A549 (cell line): ENCODE data around the gene GRM5. TPM values are rescaled to one million over a fixed set of nuclear protein-coding genes. Genes with fewer than 3 reads are reported as not detected.

Source experiments
- ATAC-seq, 2 experiments: fragments of 200-7000 bp in 1 of 2; fragments of >200 bp in 1 of 2; cut with Nextera tagmentation in 1 of 2; cut with Tn5 transposase in 1 of 2; 3 replicates each; pipeline versions ENCODE4 v1.8.0 to v1.9.1; 2018 to 2020; ENCODE audit warnings: mild to moderate bottlenecking in 1 of 2, moderate library complexity in 1 of 2
- CTCF ChIA-PET: fragments of 300-600 bp; sonication (Branson Sonifier 250); formaldehyde crosslinking; extraction: SDS; loops from one replicate; lab custom pipeline; 2021; ENCODE audit warnings: antibody characterized with exemption, inconsistent platforms; lab: Yijun Ruan, JAX
- POLR2A ChIA-PET: fragments of 350-600 bp; formaldehyde crosslinking; extraction: SDS; loops from one replicate; lab custom pipeline; 2021; ENCODE audit warnings: antibody characterized with exemption, inconsistent platforms; lab: Yijun Ruan, JAX
- DNase-seq, 2 experiments: peaks; one replicate each; pipeline versions ENCODE4 v3.0.0 to v3.0.0-alpha.2; 2011 to 2016; ENCODE audit warnings: low read depth in 1 of 2, low spot score in 1 of 2
- FAIRE-seq: peaks from 2 replicates; lab custom pipeline; 2011; peaks lifted over from hg19 to GRCh38; lab: Jason Lieb, UNC
- H3K27ac ChIP-seq, 2 experiments: fragments of >200 bp; sonication (Bioruptor Twin); formaldehyde crosslinking; 3 replicates each; pipeline ENCODE4 v1.5.1; 2016 to 2017
- H3K4me1 ChIP-seq: fragments of >200 bp; sonication (Bioruptor Twin); formaldehyde crosslinking; 3 replicates; pipeline ENCODE4 v1.6.1; 2016
- H3K4me2 ChIP-seq: fragments of >200 bp; sonication (Bioruptor Twin); formaldehyde crosslinking; 3 replicates; pipeline ENCODE4 v1.6.1; 2016
- H3K4me3 ChIP-seq: fragments of >200 bp; sonication (Bioruptor Twin); formaldehyde crosslinking; 3 replicates; pipeline ENCODE4 v1.5.1; 2016
- H3K9me3 ChIP-seq: fragments of >200 bp; sonication (Bioruptor Twin); formaldehyde crosslinking; 3 replicates; pipeline ENCODE4 v1.6.1; 2016
- BHLHE40 ChIP-seq: IDR thresholded peaks from 2 replicates; pipeline ENCODE4 v1.6.1; 2012; ENCODE audit warnings: low read depth, low read length, inconsistent platforms
- CEBPB ChIP-seq, 2 experiments: fragments of >200 bp in 1 of 2; sonication (Bioruptor Twin) in 1 of 2; formaldehyde crosslinking in 1 of 2; IDR thresholded peaks; 2 replicates each; pipeline ENCODE4 v1.6.1; 2012 to 2016
- EHF ChIP-seq: fragments of 250-450 bp; sonication (Bioruptor Pico); IDR thresholded peaks from 2 replicates; pipeline ENCODE4 v1.5.0; 2020; ENCODE audit warnings: mild to moderate bottlenecking
- EP300 ChIP-seq, 2 experiments: fragments of >200 bp; sonication (Bioruptor Twin); formaldehyde crosslinking; IDR thresholded peaks; 2 replicates in 1 of 2; 3 replicates in 1 of 2; pipeline ENCODE4 v1.6.1; 2016 to 2017
- FOSL2 ChIP-seq, 2 experiments: fragments of 450-650 bp in 1 of 2; fragments of >200 bp in 1 of 2; sonication (Bioruptor Twin) in 1 of 2; formaldehyde crosslinking; IDR thresholded peaks; 2 replicates each; pipeline versions ENCODE4 v1.5.0 to v1.6.1; 2016 to 2020; ENCODE audit warnings: mild to moderate bottlenecking in 1 of 2, moderate library complexity in 1 of 2
- HDAC2 ChIP-seq: fragments of 200-600 bp; sonication (generic); IDR thresholded peaks from 2 replicates; pipeline ENCODE4 v1.6.1; 2016
- HEYL ChIP-seq: fragments of 250-450 bp; sonication (Bioruptor Pico); IDR thresholded peaks from 2 replicates; pipeline ENCODE4 v1.8.0; 2021; ENCODE audit warnings: mild to moderate bottlenecking, moderate library complexity
- HOXA7 ChIP-seq: fragments of 250-450 bp; sonication (Bioruptor Pico); IDR thresholded peaks from 2 replicates; pipeline ENCODE4 v1.5.0; 2020; ENCODE audit warnings: mild to moderate bottlenecking, moderate library complexity
- HOXB13 ChIP-seq: fragments of 250-450 bp; sonication (Bioruptor Pico); IDR thresholded peaks from 2 replicates; pipeline ENCODE4 v1.5.0; 2020; ENCODE audit warnings: low read depth, mild to moderate bottlenecking, moderate library complexity
- HOXB5 ChIP-seq: fragments of 250-450 bp; sonication (Bioruptor Pico); IDR thresholded peaks from 2 replicates; pipeline ENCODE4 v1.5.0; 2020; ENCODE audit warnings: mild to moderate bottlenecking, moderate library complexity
- JUN ChIP-seq, 2 experiments: fragments of >200 bp; sonication (Bioruptor Twin); formaldehyde crosslinking; IDR thresholded peaks; 2 replicates in 1 of 2; 3 replicates in 1 of 2; pipeline ENCODE4 v1.6.1; 2016 to 2017
- KDM5A ChIP-seq: fragments of 200-600 bp; sonication (generic); IDR thresholded peaks from 2 replicates; pipeline ENCODE4 v1.6.1; 2016; ENCODE audit warnings: antibody characterized with exemption, mild to moderate bottlenecking
- MAZ ChIP-seq: fragments of 150-350 bp; IDR thresholded peaks from 2 replicates; pipeline ENCODE4 v1.6.1; 2014; ENCODE audit warnings: antibody characterized with exemption, low read depth, low read length, borderline replicate concordance
- NPAS2 ChIP-seq: fragments of 250-450 bp; sonication (Bioruptor Pico); IDR thresholded peaks from 2 replicates; pipeline ENCODE4 v1.8.0; 2022; ENCODE audit warnings: mild to moderate bottlenecking, moderate library complexity, borderline replicate concordance
- NR3C1 ChIP-seq: fragments of >200 bp; sonication (Bioruptor Twin); formaldehyde crosslinking; IDR thresholded peaks from 3 replicates; pipeline ENCODE4 v1.6.1; 2017
- POLR2A ChIP-seq: IDR thresholded peaks from 2 replicates; pipeline ENCODE4 v1.6.1; 2012; ENCODE audit warnings: mild to moderate bottlenecking, low read length
- RAD21 ChIP-seq, 2 experiments: fragments of >200 bp in 1 of 2; sonication (Bioruptor Twin) in 1 of 2; formaldehyde crosslinking in 1 of 2; IDR thresholded peaks in 1 of 2; conservative IDR thresholded peaks in 1 of 2; 2 replicates in 1 of 2; 3 replicates in 1 of 2; pipeline ENCODE4 v1.6.1; 2012 to 2018; ENCODE audit warnings: inconsistent platforms in 1 of 2
- RARB ChIP-seq: fragments of 250-450 bp; sonication (Bioruptor Pico); IDR thresholded peaks from 2 replicates; pipeline ENCODE4 v1.8.0; 2021; ENCODE audit warnings: mild to moderate bottlenecking, moderate library complexity
- RNF2 ChIP-seq: fragments of 200-600 bp; sonication (generic); IDR thresholded peaks from 2 replicates; pipeline ENCODE4 v1.6.1; 2016; ENCODE audit warnings: low read depth, mild to moderate bottlenecking, antibody characterized with exemption, moderate library complexity, borderline replicate concordance
- SMC3 ChIP-seq: fragments of >200 bp; sonication (Bioruptor Twin); formaldehyde crosslinking; IDR thresholded peaks from 3 replicates; pipeline ENCODE4 v1.6.1; 2018; ENCODE audit warnings: inconsistent platforms
- TP53 ChIP-seq: fragments of 250-450 bp; sonication (Bioruptor Pico); IDR thresholded peaks from 2 replicates; pipeline ENCODE4 v1.5.0; 2021; ENCODE audit warnings: mild to moderate bottlenecking, moderate library complexity
- ZFP36 ChIP-seq: fragments of 450-650 bp; IDR thresholded peaks from 2 replicates; pipeline ENCODE4 v1.6.1; 2014; ENCODE audit warnings: borderline replicate concordance; ENCODE audit not compliant: partially characterized antibody
- WGBS: methylation state at CpG from one replicate; pipeline ENCODE4 v1.1.6; 2017; ENCODE audit errors: missing lambda C conversion rate; 5-methylcytosine and 5-hydroxymethylcytosine counted together
- polyA plus RNA-seq, 4 experiments: library from polyadenylated mRNA; depleted of rRNA in 3 of 4; stranded (reverse); fragments of >200 nt; fragmentation: RNase III in 1 of 4; extraction: RNeasy Plus Mini Kit Qiagen cat#74134 plus additional on column Dnase treatment in 1 of 4; gene quantifications; 2 replicates in 3 of 4; 3 replicates in 1 of 4; pipeline ENCODE4 v1.2.3, GENCODE V29; 2011 to 2017
- TF ChIP-seq, protein P1 (sequence below): fragments of 450-650 bp; IDR thresholded peaks from 2 replicates; pipeline ENCODE4 v1.6.1; 2014; ENCODE audit warnings: antibody characterized with exemption
- TF ChIP-seq, protein P2 (sequence below): fragments of >200 bp; sonication (Bioruptor Twin); formaldehyde crosslinking; IDR thresholded peaks from 3 replicates; pipeline ENCODE4 v1.5.1; 2016
- TF ChIP-seq, protein P3 (sequence below): IDR thresholded peaks from 2 replicates; pipeline ENCODE4 v1.6.1; 2012
- TF ChIP-seq, protein P4 (sequence below): fragments of 150-350 bp; IDR thresholded peaks from 2 replicates; pipeline ENCODE4 v1.6.1; 2014; ENCODE audit warnings: low read depth, mild to moderate bottlenecking, low read length
- TF ChIP-seq, protein P5 (sequence below): fragments of >200 bp; sonication (Bioruptor Twin); formaldehyde crosslinking; IDR thresholded peaks from 2 replicates; pipeline ENCODE4 v1.6.1; 2016

The GRM5 gene
- polyA plus RNA-seq, 2 of the 4 experiments (the other 2 are of a cell fraction): 0.01 TPM; not detected in 1

DNA sequence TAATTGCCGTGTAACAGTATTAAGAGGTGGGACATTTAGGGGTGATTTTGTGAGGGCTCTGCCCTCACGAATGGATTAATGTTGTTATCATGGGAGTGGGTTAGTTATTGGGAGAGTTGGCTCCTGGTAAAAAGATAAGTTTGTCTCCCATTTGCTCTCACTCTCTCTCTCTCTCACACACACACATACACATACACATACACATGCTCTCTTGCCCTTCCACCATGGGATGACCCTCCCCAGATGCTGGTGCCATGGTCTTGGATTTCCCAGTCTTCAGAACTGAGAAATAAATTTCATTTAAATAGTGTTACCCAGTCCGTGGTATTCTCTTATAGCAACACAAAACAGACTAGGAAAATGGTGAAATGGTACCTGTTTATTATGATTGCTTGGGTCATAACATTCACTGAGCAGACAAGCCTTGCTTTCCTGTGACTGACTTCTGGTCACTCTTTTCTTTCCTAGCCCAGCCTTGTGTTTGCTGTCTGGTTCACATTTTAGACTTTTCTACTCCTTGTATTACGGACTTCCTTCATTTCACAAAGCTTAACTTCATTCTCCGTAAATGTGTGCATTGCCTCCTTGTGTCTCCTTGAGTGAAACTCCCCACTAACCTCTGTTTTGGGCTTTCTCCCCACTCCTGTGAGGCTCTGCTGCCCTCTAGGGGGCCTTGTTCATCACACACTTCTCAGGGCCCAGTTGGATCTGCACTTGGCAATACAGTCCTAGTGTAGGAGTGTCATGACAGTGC, 521.7 kb downstream of the GRM5 start:
- CTCF ChIA-PET: interaction anchor here (0.5 to 8.6 kb wide), 57 partner anchors 8 to 1076 kb away, joined by 3 to 75 read pairs (median 4); partner anchors contain the start of gene CTSC
- DNase-seq (peak; percentile 48 to 82), ATAC-seq (peak; percentile 100), FAIRE-seq (peak; percentile 49)
- H3K9me3 ChIP-seq: no peaks in the 10 kb centered on the region
- peaks cover 6% of the 10 kb centered on the region; the same call in 1 of the 3 replicates for H3K4me1 ChIP-seq
- TF ChIP-seq, protein P1, sequence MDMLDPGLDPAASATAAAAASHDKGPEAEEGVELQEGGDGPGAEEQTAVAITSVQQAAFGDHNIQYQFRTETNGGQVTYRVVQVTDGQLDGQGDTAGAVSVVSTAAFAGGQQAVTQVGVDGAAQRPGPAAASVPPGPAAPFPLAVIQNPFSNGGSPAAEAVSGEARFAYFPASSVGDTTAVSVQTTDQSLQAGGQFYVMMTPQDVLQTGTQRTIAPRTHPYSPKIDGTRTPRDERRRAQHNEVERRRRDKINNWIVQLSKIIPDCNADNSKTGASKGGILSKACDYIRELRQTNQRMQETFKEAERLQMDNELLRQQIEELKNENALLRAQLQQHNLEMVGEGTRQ: no peak
- no peak for TF ChIP-seq NPAS2 (CRISPR knock-in tag)
- TF ChIP-seq POLR2A: no peak
- TF ChIP-seq KDM5A: no peak
- TF ChIP-seq RAD21 (conservative IDR thresholded peaks at IDR 0.05 in 1 of 2, IDR thresholded peaks at IDR 0.05 in 1 of 2): peak; percentile 99 to 100
- no peak for TF ChIP-seq FOSL2 (IDR thresholded peaks at IDR 0.05)
- no peak for TF ChIP-seq FOSL2 (CRISPR knock-in tag; IDR thresholded peaks at IDR 0.05)
- no peak for TF ChIP-seq HEYL (CRISPR knock-in tag)
- TF ChIP-seq HOXB5 (CRISPR knock-in tag): no peak
- no peak for TF ChIP-seq ZFP36
- peak; percentile 98 for TF ChIP-seq SMC3
- TF ChIP-seq MAZ: no peak
- TF ChIP-seq, protein P2, sequence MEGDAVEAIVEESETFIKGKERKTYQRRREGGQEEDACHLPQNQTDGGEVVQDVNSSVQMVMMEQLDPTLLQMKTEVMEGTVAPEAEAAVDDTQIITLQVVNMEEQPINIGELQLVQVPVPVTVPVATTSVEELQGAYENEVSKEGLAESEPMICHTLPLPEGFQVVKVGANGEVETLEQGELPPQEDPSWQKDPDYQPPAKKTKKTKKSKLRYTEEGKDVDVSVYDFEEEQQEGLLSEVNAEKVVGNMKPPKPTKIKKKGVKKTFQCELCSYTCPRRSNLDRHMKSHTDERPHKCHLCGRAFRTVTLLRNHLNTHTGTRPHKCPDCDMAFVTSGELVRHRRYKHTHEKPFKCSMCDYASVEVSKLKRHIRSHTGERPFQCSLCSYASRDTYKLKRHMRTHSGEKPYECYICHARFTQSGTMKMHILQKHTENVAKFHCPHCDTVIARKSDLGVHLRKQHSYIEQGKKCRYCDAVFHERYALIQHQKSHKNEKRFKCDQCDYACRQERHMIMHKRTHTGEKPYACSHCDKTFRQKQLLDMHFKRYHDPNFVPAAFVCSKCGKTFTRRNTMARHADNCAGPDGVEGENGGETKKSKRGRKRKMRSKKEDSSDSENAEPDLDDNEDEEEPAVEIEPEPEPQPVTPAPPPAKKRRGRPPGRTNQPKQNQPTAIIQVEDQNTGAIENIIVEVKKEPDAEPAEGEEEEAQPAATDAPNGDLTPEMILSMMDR: peak; percentile 99
- POLR2A ChIA-PET: no interaction called here
- H3K4me3 ChIP-seq: no peak overlapping the region
- H3K4me2 ChIP-seq: peak overlapping the region; percentile 64
- WGBS: 40% methylated on average over 5 of the region's 5 CpGs
- H3K27ac ChIP-seq: peak overlapping the region; percentile 11 to 59; a peak in 5 of 6 replicates

DNA sequence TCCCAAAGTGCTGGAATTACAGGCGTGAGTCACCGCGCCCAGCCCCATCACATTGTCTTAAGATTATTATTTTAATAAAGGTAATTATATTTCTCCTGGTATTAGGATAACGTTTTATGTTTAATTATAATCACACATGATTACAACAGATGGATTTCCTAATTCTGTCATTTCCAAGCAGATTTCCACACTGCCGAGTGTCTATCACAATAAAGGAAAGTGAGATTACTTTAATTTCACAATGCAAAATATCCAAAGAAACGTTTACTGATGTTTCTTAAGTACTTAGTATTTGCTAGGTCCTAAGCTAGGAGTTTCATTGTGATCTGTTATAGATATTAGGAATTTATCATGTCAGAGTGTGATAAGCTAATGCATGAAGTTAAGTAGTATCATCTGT, 524.8 kb downstream of the GRM5 start:
- Histone ChIP-seq H3K9me3 (no peaks in the 10 kb centered on the region), H3K27ac (no peak overlapping the region), H3K4me2 (no peak overlapping the region), H3K4me3 (no peak overlapping the region), H3K4me1 (peaks cover 34% of the 10 kb centered on the region)
- CTCF ChIA-PET: interaction anchor here (4.5 to 8.6 kb wide), 2 partner anchors 11 to 524 kb away, joined by 64 to 75 read pairs; no protein-coding TSS in a partner anchor
- POLR2A ChIA-PET: no interaction called here
- 82% methylated on average over 6 of the region's 6 CpGs for WGBS
- no peak for FAIRE-seq
- TF ChIP-seq TP53 (CRISPR knock-in tag) (no peak), BHLHE40 (no peak), EHF (CRISPR knock-in tag) (no peak), RARB (CRISPR knock-in tag) (no peak), RNF2 (no peak), HOXA7 (CRISPR knock-in tag) (no peak), HOXB13 (CRISPR knock-in tag) (no peak), HEYL (CRISPR knock-in tag) (no peak)
- no peak for ATAC-seq
- DNase-seq: no peak

DNA sequence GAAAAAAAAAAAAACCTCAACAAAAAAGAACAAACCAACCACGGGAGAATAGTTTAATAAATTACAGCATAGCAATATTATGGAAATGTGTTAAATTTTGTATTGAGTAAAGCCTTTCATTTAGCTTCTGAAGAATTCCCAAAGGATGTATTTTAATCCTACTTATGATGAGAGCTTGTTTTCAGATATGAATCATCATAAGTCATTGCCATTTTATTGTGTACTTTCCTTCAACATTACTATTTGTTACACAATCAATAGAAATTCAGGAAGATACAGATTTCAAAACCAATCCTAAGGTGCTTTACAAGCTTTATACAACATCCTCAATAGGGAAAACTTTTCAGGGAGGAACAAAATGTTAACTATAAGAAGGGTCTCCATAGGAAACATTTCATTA, 527.7 kb downstream of the GRM5 start:
- Histone ChIP-seq H3K9me3 (no peaks in the 10 kb centered on the region; the same call in 2 of the 3 replicates), H3K4me1 (peaks cover 38% of the 10 kb centered on the region), H3K4me3 (no peak overlapping the region), H3K4me2 (peak overlapping the region; percentile 49), H3K27ac (peak overlapping the region in 1 of 2 experiments; percentile 43; a peak in 1 of 6 replicates)
- ATAC-seq: peak; percentile 53 to 62; a peak in 2 of 6 replicates
- ChIA-PET CTCF (interaction anchor here (0.5 to 8.6 kb wide), 8 partner anchors 11 to 522 kb away, joined by 3 to 64 read pairs (median 4); no protein-coding TSS in a partner anchor), POLR2A (interaction anchor here (0.5 to 2.0 kb wide), 7 partner anchors 17 to 434 kb away, joined by 3 to 13 read pairs (median 5); partner anchors contain the start of gene CTSC)
- WGBS: 0% methylated on average over 1 of the region's 1 CpG
- FAIRE-seq: no peak
- DNase-seq: peak; percentile 29 to 36
- peak; percentile 18; the same call in 1 of the 3 replicates for TF ChIP-seq SMC3
- peak; percentile 90 to 93 for TF ChIP-seq CEBPB (IDR thresholded peaks at IDR 0.05)
- TF ChIP-seq, protein P3, sequence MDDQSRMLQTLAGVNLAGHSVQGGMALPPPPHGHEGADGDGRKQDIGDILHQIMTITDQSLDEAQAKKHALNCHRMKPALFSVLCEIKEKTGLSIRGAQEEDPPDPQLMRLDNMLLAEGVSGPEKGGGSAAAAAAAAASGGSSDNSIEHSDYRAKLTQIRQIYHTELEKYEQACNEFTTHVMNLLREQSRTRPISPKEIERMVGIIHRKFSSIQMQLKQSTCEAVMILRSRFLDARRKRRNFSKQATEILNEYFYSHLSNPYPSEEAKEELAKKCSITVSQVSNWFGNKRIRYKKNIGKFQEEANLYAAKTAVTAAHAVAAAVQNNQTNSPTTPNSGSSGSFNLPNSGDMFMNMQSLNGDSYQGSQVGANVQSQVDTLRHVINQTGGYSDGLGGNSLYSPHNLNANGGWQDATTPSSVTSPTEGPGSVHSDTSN: no peak
- no peak for TF ChIP-seq HDAC2
- no peak for TF ChIP-seq NR3C1
- TF ChIP-seq JUN (IDR thresholded peaks at IDR 0.05): peak in 1 of 2 experiments; percentile 59; a peak in 1 of 5 replicates
- no peak for TF ChIP-seq KDM5A
- TF ChIP-seq, protein P4, sequence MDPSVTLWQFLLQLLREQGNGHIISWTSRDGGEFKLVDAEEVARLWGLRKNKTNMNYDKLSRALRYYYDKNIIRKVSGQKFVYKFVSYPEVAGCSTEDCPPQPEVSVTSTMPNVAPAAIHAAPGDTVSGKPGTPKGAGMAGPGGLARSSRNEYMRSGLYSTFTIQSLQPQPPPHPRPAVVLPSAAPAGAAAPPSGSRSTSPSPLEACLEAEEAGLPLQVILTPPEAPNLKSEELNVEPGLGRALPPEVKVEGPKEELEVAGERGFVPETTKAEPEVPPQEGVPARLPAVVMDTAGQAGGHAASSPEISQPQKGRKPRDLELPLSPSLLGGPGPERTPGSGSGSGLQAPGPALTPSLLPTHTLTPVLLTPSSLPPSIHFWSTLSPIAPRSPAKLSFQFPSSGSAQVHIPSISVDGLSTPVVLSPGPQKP: no peak
- peak; percentile 93 for TF ChIP-seq FOSL2 (IDR thresholded peaks at IDR 0.05)
- TF ChIP-seq FOSL2 (CRISPR knock-in tag; IDR thresholded peaks at IDR 0.05): peak; percentile 90
- TF ChIP-seq, protein P5, sequence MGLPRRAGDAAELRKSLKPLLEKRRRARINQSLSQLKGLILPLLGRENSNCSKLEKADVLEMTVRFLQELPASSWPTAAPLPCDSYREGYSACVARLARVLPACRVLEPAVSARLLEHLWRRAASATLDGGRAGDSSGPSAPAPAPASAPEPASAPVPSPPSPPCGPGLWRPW: peak; percentile 45; the same call in 1 of the 2 replicates
- TF ChIP-seq RARB (CRISPR knock-in tag): no peak
- TF ChIP-seq HEYL (CRISPR knock-in tag): no peak
- no peak for TF ChIP-seq TP53 (CRISPR knock-in tag)
- TF ChIP-seq EP300 (IDR thresholded peaks at IDR 0.05): peak in 1 of 2 experiments; percentile 31; a peak in 1 of 5 replicates
